ENCODE data around the gene ITM2C.

The ITM2C gene

GRCh38 chr2:230828272-230828961 lies 36.3 kb upstream of the ITM2C start:
- Histone ChIP-seq H3K9me3 (ENCODE audit: control insufficient read depth, low read length) (no peaks in the 10 kb centered on the region), H3K36me3 (ENCODE audit: control insufficient read depth, insufficient read depth, low read length) (no peaks in the 10 kb centered on the region), H3K4me1 (ENCODE audit: control insufficient read depth, insufficient read depth, low read length, poor library complexity, severe bottlenecking) (no peaks in the 10 kb centered on the region), H3K27ac (ENCODE audit: low read depth, low read length, severe bottlenecking) (no peak overlapping the region), H3K4me3 (ENCODE audit: extremely low read depth, insufficient read depth, low read length, poor library complexity, severe bottlenecking) (no peak overlapping the region)
- WGBS, 2 experiments (ENCODE audit: insufficient coverage in 2 of 2): 91 to 98% methylated on average over 38 to 60 of the region's 61 CpGs

- H3K36me3 ChIP-seq (ENCODE audit: control insufficient read depth, insufficient read depth, low read length): no peaks in the 10 kb centered on the region
- H3K4me3 ChIP-seq (ENCODE audit: extremely low read depth, insufficient read depth, low read length, poor library complexity, severe bottlenecking): no peak overlapping the region
- 91 to 94% methylated on average over 10 to 14 of the region's 14 CpGs for WGBS, 2 experiments (ENCODE audit: insufficient coverage in 2 of 2)
- no peaks in the 10 kb centered on the region for H3K4me1 ChIP-seq (ENCODE audit: control insufficient read depth, insufficient read depth, low read length, poor library complexity, severe bottlenecking)
- H3K9me3 ChIP-seq (ENCODE audit: control insufficient read depth, low read length): no peaks in the 10 kb centered on the region
- H3K27ac ChIP-seq (ENCODE audit: low read depth, low read length, severe bottlenecking): no peak overlapping the region
These were observed 35.4 kb upstream of the ITM2C start for GRCh38 chr2:230829293-230829692.

GRCh38 chr2:230829959-230830358 lies 34.8 kb upstream of the ITM2C start:
- H3K27ac ChIP-seq (ENCODE audit: low read depth, low read length, severe bottlenecking): no peak overlapping the region
- H3K36me3 ChIP-seq (ENCODE audit: control insufficient read depth, insufficient read depth, low read length): no peaks in the 10 kb centered on the region
- no peaks in the 10 kb centered on the region for H3K4me1 ChIP-seq (ENCODE audit: control insufficient read depth, insufficient read depth, low read length, poor library complexity, severe bottlenecking)
- H3K9me3 ChIP-seq (ENCODE audit: control insufficient read depth, low read length): no peaks in the 10 kb centered on the region
- no peak overlapping the region for H3K4me3 ChIP-seq (ENCODE audit: extremely low read depth, insufficient read depth, low read length, poor library complexity, severe bottlenecking)
- WGBS, 2 experiments (ENCODE audit: insufficient coverage in 2 of 2): 87 to 90% methylated on average over 7 of the region's 7 CpGs

GRCh38 chr2:230830428-230830827 lies 34.3 kb upstream of the ITM2C start:
- Histone ChIP-seq H3K4me3 (ENCODE audit: extremely low read depth, insufficient read depth, low read length, poor library complexity, severe bottlenecking) (no peak overlapping the region), H3K4me1 (ENCODE audit: control insufficient read depth, insufficient read depth, low read length, poor library complexity, severe bottlenecking) (no peaks in the 10 kb centered on the region), H3K27ac (ENCODE audit: low read depth, low read length, severe bottlenecking) (no peak overlapping the region), H3K9me3 (ENCODE audit: control insufficient read depth, low read length) (no peaks in the 10 kb centered on the region), H3K36me3 (ENCODE audit: control insufficient read depth, insufficient read depth, low read length) (no peaks in the 10 kb centered on the region)
- WGBS, 2 experiments (ENCODE audit: insufficient coverage in 2 of 2): 90 to 94% methylated on average over 3 to 4 of the region's 7 CpGs

GRCh38 chr2:230840301-230840700 lies 24.4 kb upstream of the ITM2C start:
- no peak overlapping the region for H3K27ac ChIP-seq (ENCODE audit: low read depth, low read length, severe bottlenecking)

GRCh38 chr2:230842473-230842872 lies 22.3 kb upstream of the ITM2C start:
- peaks cover 16% of the 10 kb centered on the region for H3K9me3 ChIP-seq (ENCODE audit: control insufficient read depth, low read length)
- no peak overlapping the region for H3K27ac ChIP-seq (ENCODE audit: low read depth, low read length, severe bottlenecking)
- no peak overlapping the region for H3K4me3 ChIP-seq (ENCODE audit: extremely low read depth, insufficient read depth, low read length, poor library complexity, severe bottlenecking)
- 81 to 85% methylated on average over 6 of the region's 6 CpGs for WGBS, 2 experiments (ENCODE audit: insufficient coverage in 2 of 2)
- no peaks in the 10 kb centered on the region for H3K4me1 ChIP-seq (ENCODE audit: control insufficient read depth, insufficient read depth, low read length, poor library complexity, severe bottlenecking)
- no peaks in the 10 kb centered on the region for H3K36me3 ChIP-seq (ENCODE audit: control insufficient read depth, insufficient read depth, low read length)

More at GRCh38 chr2:230840301-230840700, 24.4 kb upstream of the ITM2C start:
- Histone ChIP-seq H3K4me1 (ENCODE audit: control insufficient read depth, insufficient read depth, low read length, poor library complexity, severe bottlenecking) (no peaks in the 10 kb centered on the region), H3K4me3 (ENCODE audit: extremely low read depth, insufficient read depth, low read length, poor library complexity, severe bottlenecking) (no peak overlapping the region), H3K36me3 (ENCODE audit: control insufficient read depth, insufficient read depth, low read length) (no peaks in the 10 kb centered on the region), H3K9me3 (ENCODE audit: control insufficient read depth, low read length) (peaks cover 10% of the 10 kb centered on the region)
- 93% methylated on average over 1 of the region's 2 CpGs; no CpG with 5 or more reads in 1 of the 2 experiments for WGBS, 2 experiments (ENCODE audit: insufficient coverage in 2 of 2)

GRCh38 chr2:230843132-230843531 lies 21.6 kb upstream of the ITM2C start:
- H3K9me3 ChIP-seq (ENCODE audit: control insufficient read depth, low read length): peaks cover 16% of the 10 kb centered on the region
- H3K27ac ChIP-seq (ENCODE audit: low read depth, low read length, severe bottlenecking): no peak overlapping the region
- H3K4me1 ChIP-seq (ENCODE audit: control insufficient read depth, insufficient read depth, low read length, poor library complexity, severe bottlenecking): no peaks in the 10 kb centered on the region
- no peaks in the 10 kb centered on the region for H3K36me3 ChIP-seq (ENCODE audit: control insufficient read depth, insufficient read depth, low read length)
- no peak overlapping the region for H3K4me3 ChIP-seq (ENCODE audit: extremely low read depth, insufficient read depth, low read length, poor library complexity, severe bottlenecking)
- WGBS, 2 experiments (ENCODE audit: insufficient coverage in 2 of 2): 96% methylated on average over 3 of the region's 4 CpGs; no CpG with 5 or more reads in 1 of the 2 experiments

GRCh38 chr2:230846360-230846759 lies 18.4 kb upstream of the ITM2C start:
- Histone ChIP-seq H3K4me3 (ENCODE audit: extremely low read depth, insufficient read depth, low read length, poor library complexity, severe bottlenecking) (no peak overlapping the region), H3K27ac (ENCODE audit: low read depth, low read length, severe bottlenecking) (no peak overlapping the region), H3K9me3 (ENCODE audit: control insufficient read depth, low read length) (peaks cover 6% of the 10 kb centered on the region), H3K4me1 (ENCODE audit: control insufficient read depth, insufficient read depth, low read length, poor library complexity, severe bottlenecking) (no peaks in the 10 kb centered on the region), H3K36me3 (ENCODE audit: control insufficient read depth, insufficient read depth, low read length) (no peaks in the 10 kb centered on the region)
- WGBS, 2 experiments (ENCODE audit: insufficient coverage in 2 of 2): 84 to 100% methylated on average over 2 to 3 of the region's 6 CpGs

- Histone ChIP-seq H3K27ac (ENCODE audit: low read depth, low read length, severe bottlenecking) (no peak overlapping the region), H3K9me3 (ENCODE audit: control insufficient read depth, low read length) (peaks cover 6% of the 10 kb centered on the region), H3K36me3 (ENCODE audit: control insufficient read depth, insufficient read depth, low read length) (no peaks in the 10 kb centered on the region), H3K4me3 (ENCODE audit: extremely low read depth, insufficient read depth, low read length, poor library complexity, severe bottlenecking) (no peak overlapping the region), H3K4me1 (ENCODE audit: control insufficient read depth, insufficient read depth, low read length, poor library complexity, severe bottlenecking) (no peaks in the 10 kb centered on the region)
- WGBS, 2 experiments (ENCODE audit: insufficient coverage in 2 of 2): 0 to 9% methylated on average over 23 to 26 of the region's 32 CpGs
These were observed 16.8 kb upstream of the ITM2C start for GRCh38 chr2:230847883-230848388.

- Histone ChIP-seq H3K9me3 (ENCODE audit: control insufficient read depth, low read length) (peaks cover 6% of the 10 kb centered on the region), H3K4me3 (ENCODE audit: extremely low read depth, insufficient read depth, low read length, poor library complexity, severe bottlenecking) (no peak overlapping the region), H3K27ac (ENCODE audit: low read depth, low read length, severe bottlenecking) (no peak overlapping the region), H3K4me1 (ENCODE audit: control insufficient read depth, insufficient read depth, low read length, poor library complexity, severe bottlenecking) (no peaks in the 10 kb centered on the region), H3K36me3 (ENCODE audit: control insufficient read depth, insufficient read depth, low read length) (no peaks in the 10 kb centered on the region)
- 74 to 77% methylated on average over 37 to 40 of the region's 40 CpGs for WGBS, 2 experiments (ENCODE audit: insufficient coverage in 2 of 2)
These were observed 14.9 kb upstream of the ITM2C start for GRCh38 chr2:230849633-230850357.

- H3K36me3 ChIP-seq (ENCODE audit: control insufficient read depth, insufficient read depth, low read length): no peaks in the 10 kb centered on the region
- WGBS, 2 experiments (ENCODE audit: insufficient coverage in 2 of 2): 80 to 90% methylated on average over 5 to 6 of the region's 7 CpGs
- no peaks in the 10 kb centered on the region for H3K4me1 ChIP-seq (ENCODE audit: control insufficient read depth, insufficient read depth, low read length, poor library complexity, severe bottlenecking)
- H3K27ac ChIP-seq (ENCODE audit: low read depth, low read length, severe bottlenecking): no peak overlapping the region
- no peak overlapping the region for H3K4me3 ChIP-seq (ENCODE audit: extremely low read depth, insufficient read depth, low read length, poor library complexity, severe bottlenecking)
- peaks cover 6% of the 10 kb centered on the region for H3K9me3 ChIP-seq (ENCODE audit: control insufficient read depth, low read length)
These were observed 14.4 kb upstream of the ITM2C start for GRCh38 chr2:230850358-230850658.

Measured in mesodermal cell (in vitro differentiated cells).